ENCODE measurements around the gene LARGE2.

DNA sequence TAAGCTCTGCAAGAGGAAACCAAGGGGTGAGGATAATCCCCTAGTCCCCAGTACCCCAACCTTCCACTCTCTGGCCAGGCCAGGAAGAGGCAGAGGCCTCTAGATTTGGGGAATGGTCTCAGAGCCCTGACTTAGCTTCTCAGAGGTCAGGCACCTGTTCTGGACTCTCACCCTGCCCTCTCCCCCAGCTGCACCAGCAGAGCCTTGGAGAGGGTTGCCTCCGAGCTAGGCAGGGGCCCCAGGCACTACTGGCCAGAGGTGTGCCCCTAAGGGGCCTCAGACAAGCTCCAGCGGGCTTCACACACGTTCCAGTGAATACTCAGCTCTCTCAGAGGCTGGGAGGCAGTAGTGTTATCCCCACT, 23.4 kb upstream of the LARGE2 start:
- TF ChIP-seq EZH2 (IDR thresholded peaks at IDR 0.05) (no peak), POLR2AphosphoS5 (IDR thresholded peaks at IDR 0.05; ENCODE audit: borderline replicate concordance, low read depth, low read length) (no peak)
